IPS-18a (cell line): ENCODE data around the gene FLNB.
"Not testable (repeated sequence)": the region's sequence is repeated elsewhere in the genome, so short reads cannot be mapped to it uniquely, and the experiment has no call there.

Experiments
- H3K27ac ChIP-seq: one replicate; pipeline ENCODE4 v1.5.1; 2013; ENCODE audit warnings: low read length
- H3K27me3 ChIP-seq: one replicate; pipeline ENCODE4 v1.6.1; 2013; ENCODE audit warnings: mild to moderate bottlenecking, low read length; ENCODE audit not compliant: control insufficient read depth, insufficient read depth
- H3K36me3 ChIP-seq: one replicate; pipeline ENCODE4 v1.6.1; 2013; ENCODE audit warnings: low read depth, low read length; ENCODE audit not compliant: control insufficient read depth
- H3K4me1 ChIP-seq: one replicate; pipeline ENCODE4 v1.6.1; 2013; ENCODE audit warnings: low read depth, low read length; ENCODE audit not compliant: control insufficient read depth
- H3K4me3 ChIP-seq: one replicate; pipeline ENCODE4 v1.5.1; 2013; ENCODE audit warnings: low read length
- H3K9ac ChIP-seq: one replicate; pipeline ENCODE4 v1.6.1; 2013; ENCODE audit warnings: mild to moderate bottlenecking, low read length, moderate library complexity
- H3K9me3 ChIP-seq: one replicate; pipeline ENCODE4 v1.6.1; 2013; ENCODE audit warnings: low read depth, low read length; ENCODE audit not compliant: control insufficient read depth

Gene FLNB

DNA sequence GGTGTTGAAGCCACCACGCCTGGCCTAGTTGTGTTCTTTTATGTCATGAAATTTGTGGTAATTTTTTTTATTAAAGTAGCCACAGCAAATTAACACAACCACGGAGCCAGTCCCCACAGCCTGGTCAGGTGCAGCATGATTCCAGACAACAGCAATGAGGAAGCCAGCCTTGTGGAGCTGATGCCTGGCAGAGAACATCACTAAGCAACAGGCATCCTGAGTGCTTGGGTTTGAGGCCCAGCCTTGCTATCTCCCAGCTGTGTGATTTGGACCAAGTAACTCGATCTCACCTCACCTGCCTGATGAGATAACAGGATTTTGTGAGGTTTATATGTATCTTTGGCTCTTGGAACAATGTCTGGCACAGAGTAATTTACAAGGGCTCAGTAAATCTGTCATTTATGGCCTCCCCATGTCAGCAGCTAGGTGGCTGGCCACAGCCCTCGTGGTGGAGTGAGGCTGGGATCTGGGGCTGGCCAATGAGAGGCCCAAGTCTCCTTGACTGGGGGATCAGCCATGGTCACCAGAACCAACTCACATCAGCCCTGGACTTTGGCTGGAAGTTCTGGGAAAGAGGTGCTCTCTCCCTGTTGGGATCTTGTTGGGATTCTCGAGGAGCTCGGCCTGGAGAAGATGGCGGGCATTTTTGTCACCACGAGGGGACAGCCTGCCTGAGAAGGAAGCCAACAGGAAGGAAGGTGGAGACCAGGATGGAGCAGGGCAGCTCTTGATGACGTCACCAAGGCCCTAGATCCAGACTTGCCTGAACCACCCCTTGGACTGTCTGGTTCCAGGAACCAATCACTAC, 22.8 kb upstream of the FLNB start:
- no peak overlapping the region for H3K27ac ChIP-seq
- H3K27me3 ChIP-seq = no peaks in the 10 kb centered on the region
- H3K9me3 ChIP-seq = no peaks in the 10 kb centered on the region
- no peak overlapping the region for H3K9ac ChIP-seq
- no peaks in the 10 kb centered on the region for H3K4me1 ChIP-seq
- H3K36me3 ChIP-seq = no peaks in the 10 kb centered on the region
- H3K4me3 ChIP-seq = no peak overlapping the region

DNA sequence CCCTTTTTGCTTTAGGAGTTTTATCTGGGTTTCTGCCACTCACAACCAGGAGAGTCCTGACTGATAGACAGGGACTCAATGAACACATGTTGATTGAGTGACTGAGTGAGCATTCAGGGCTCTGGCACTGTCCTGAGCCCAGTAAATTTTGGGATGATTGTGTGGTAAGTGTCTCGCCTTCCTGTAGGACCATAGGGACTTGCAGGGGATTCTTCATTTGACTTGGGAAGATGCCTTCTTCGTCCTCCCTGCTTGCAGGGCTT, 22.3 kb upstream of the FLNB start:
- no peak overlapping the region for H3K9ac ChIP-seq
- no peaks in the 10 kb centered on the region for H3K9me3 ChIP-seq
- H3K27me3 ChIP-seq = no peaks in the 10 kb centered on the region
- no peak overlapping the region for H3K27ac ChIP-seq
- H3K4me3 ChIP-seq = no peak overlapping the region
- H3K36me3 ChIP-seq = no peaks in the 10 kb centered on the region
- H3K4me1 ChIP-seq = no peaks in the 10 kb centered on the region

DNA sequence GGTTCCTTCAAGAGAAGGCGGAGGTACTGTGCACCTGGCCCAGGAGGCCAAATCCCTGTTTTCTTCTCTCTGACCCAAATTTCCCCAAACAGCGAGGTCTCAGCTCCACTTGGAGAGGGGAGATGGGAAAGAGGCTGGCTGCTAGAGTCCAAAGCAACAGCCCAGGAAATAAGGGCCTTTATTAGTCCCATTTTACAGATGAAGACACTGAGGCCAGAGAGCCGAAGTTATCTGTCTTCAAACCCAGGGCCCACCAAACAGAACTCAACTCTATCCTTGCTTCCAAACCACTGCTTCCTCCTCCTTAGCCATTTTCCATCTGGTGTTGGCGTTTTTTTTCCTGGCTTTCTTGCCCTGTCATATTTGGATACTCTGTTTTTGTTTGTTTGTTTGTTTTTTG, 22.0 kb upstream of the FLNB start:
- H3K9me3 ChIP-seq = no peaks in the 10 kb centered on the region
- H3K27me3 ChIP-seq = no peaks in the 10 kb centered on the region
- H3K4me1 ChIP-seq = no peaks in the 10 kb centered on the region
- H3K27ac ChIP-seq = no peak overlapping the region
- H3K9ac ChIP-seq = no peak overlapping the region
- H3K36me3 ChIP-seq = no peaks in the 10 kb centered on the region
- H3K4me3 ChIP-seq = no peak overlapping the region

GRCh38 chr3:57989198-57989597, 19.0 kb upstream of the FLNB start:
- not testable (repeated sequence) for H3K27ac ChIP-seq, H3K27me3 ChIP-seq, H3K4me3 ChIP-seq, H3K4me1 ChIP-seq, H3K9ac ChIP-seq, H3K9me3 ChIP-seq, H3K36me3 ChIP-seq

DNA sequence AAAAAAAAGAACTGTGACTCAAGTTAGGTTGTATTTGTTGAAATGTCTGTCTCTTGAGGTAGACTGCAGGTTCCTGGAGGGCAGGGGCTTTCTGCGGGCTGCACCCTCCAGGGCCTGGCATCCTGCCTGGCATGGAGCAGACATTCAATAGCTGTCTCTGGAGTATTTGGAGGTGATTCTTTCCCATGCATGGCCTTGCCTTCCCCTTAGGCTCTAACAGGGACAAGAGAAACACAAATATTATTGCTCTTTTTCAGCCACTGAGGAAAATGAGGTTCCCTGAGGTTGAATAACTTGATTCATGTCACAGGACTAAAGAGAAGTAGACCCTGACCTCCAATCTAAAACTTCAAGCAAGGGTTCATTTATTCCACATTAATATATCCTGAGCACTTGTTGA, 18.6 kb upstream of the FLNB start:
- no peaks in the 10 kb centered on the region for H3K4me1 ChIP-seq
- H3K9ac ChIP-seq = no peak overlapping the region
- no peaks in the 10 kb centered on the region for H3K36me3 ChIP-seq
- H3K27me3 ChIP-seq = no peaks in the 10 kb centered on the region
- no peaks in the 10 kb centered on the region for H3K9me3 ChIP-seq
- no peak overlapping the region for H3K27ac ChIP-seq
- no peak overlapping the region for H3K4me3 ChIP-seq

- Histone ChIP-seq H3K27me3 (no peaks in the 10 kb centered on the region), H3K9me3 (no peaks in the 10 kb centered on the region), H3K4me1 (no peaks in the 10 kb centered on the region), H3K36me3 (no peaks in the 10 kb centered on the region), H3K9ac (no peak overlapping the region), H3K4me3 (no peak overlapping the region), H3K27ac (no peak overlapping the region)
Observed at GRCh38 chr3:57992452-57993213, 15.6 kb upstream of the FLNB start.

DNA sequence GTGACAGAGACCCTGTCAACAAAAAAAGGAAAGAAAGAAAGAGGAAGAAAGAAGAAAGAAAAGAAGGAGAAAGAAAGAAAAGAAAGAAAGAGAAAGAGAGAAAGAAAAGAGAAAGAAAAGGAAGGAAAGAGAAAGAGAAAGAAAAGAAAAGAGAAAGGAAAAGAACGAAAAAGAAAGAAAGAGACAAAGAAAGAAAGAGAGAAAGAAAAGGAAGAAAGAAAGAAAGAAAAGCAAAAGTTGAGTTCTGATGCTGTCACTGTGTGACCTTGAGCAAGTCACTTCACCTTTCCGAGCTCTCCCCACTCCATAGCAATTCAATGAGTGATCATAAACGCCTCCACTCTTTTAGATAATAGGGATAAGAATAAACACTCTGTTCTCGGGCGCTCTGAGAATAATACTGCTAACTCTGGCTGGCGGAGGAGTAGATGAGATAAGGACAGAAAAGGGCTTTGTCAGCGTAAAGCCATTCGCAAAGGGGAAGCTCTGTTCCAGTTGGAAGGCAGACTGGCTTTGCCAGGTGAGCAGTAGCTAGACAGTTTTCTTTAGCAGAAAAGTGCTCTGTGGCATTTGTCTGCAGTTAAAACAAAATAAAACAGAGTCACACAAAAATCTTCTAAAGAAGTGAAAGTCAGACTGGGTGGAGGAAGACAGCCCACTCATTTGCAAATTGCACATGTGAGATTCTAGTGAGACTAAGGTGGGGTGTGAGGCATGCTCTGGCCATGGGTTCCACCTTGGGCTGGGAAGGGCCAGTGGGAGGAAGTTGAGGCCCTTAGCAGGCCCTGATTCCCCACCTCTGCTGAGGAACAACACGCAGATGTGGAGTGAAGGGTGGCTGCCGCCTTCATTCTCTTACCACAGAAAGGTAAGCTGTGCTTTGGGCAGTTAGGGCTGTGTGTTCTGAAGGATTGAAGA, 9.6 kb upstream of the FLNB start:
- no peaks in the 10 kb centered on the region for H3K4me1 ChIP-seq
- no peak overlapping the region for H3K9ac ChIP-seq
- H3K9me3 ChIP-seq = no peaks in the 10 kb centered on the region
- H3K27ac ChIP-seq = no peak overlapping the region
- no peaks in the 10 kb centered on the region for H3K36me3 ChIP-seq
- H3K27me3 ChIP-seq = no peaks in the 10 kb centered on the region
- H3K4me3 ChIP-seq = no peak overlapping the region

DNA sequence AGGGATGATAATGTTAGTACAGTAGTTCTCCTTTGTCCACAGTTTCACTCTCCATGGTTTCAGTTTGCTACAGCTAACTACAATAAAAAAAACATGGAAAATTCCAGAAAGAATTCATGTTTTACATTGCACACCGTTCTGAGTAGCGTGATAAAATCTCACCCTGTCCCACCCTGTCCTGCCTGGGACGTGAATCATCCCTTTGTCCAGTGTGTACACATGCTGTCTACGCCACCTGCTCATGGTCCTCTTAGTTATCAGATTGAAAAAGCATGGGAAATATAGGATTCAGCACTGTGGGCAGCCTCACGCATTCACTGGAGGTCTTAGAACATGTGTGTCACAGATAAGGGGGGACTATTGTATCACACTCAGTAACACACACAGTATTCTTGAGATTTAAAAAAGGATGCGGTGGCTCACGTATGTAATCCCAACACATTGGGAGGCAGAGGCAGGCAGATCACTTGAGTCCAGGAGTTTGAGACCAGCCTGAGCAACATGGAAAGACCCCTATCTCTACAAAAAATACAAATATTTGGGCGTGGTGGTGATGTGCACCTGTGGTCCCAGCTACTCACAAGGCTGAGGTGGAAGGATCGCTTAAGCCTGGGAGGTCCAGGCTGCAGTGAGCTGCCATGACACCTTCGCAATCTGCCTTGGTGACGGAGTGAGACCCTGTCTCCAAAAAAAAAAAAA, 8.7 kb upstream of the FLNB start:
- H3K36me3 ChIP-seq = no peaks in the 10 kb centered on the region
- no peaks in the 10 kb centered on the region for H3K27me3 ChIP-seq
- no peak overlapping the region for H3K4me3 ChIP-seq
- no peak overlapping the region for H3K9ac ChIP-seq
- no peaks in the 10 kb centered on the region for H3K4me1 ChIP-seq
- no peaks in the 10 kb centered on the region for H3K9me3 ChIP-seq
- no peak overlapping the region for H3K27ac ChIP-seq

GRCh38 chr3:58000306-58001085, 7.7 kb upstream of the FLNB start:
- H3K27ac ChIP-seq = no peak overlapping the region
- no peak overlapping the region for H3K4me3 ChIP-seq
- no peaks in the 10 kb centered on the region for H3K4me1 ChIP-seq
- H3K9me3 ChIP-seq = no peaks in the 10 kb centered on the region
- no peak overlapping the region for H3K9ac ChIP-seq
- H3K36me3 ChIP-seq = no peaks in the 10 kb centered on the region
- no peaks in the 10 kb centered on the region for H3K27me3 ChIP-seq

DNA sequence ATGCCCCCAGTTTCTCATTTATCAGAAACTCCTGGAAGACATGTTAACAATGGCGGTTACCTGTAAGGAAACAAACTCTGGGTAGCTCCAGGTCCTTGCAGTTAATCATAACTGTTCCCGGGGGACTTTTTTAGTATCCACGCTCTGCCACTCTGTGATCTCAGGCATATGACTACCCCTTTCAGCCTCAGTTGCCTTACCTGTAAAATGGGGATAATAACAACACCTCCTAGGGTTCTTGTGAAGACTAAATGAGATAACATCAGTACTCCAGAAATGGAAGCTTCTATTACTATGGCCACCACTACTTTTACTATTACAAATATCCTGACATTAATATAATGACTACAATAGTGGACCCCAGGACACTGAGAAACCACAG, 7.1 kb upstream of the FLNB start:
- Histone ChIP-seq H3K27me3 (no peaks in the 10 kb centered on the region), H3K36me3 (no peaks in the 10 kb centered on the region), H3K4me1 (no peaks in the 10 kb centered on the region), H3K9me3 (no peaks in the 10 kb centered on the region), H3K9ac (no peak overlapping the region), H3K27ac (no peak overlapping the region), H3K4me3 (no peak overlapping the region)
